Liver (tissue), 9 donors: ENCODE measurements around the gene UNC5A. TPM values are rescaled to one million over a fixed set of nuclear protein-coding genes. Genes with fewer than 3 reads are reported as not detected.

Source experiments
- DNase-seq: peaks from one replicate; pipeline ENCODE4 v3.0.0-alpha.2; 2017; ENCODE audit warnings: low spot score
- H3K27ac ChIP-seq, 2 donors: one replicate each; pipeline ENCODE4 v1.7.0; 2013; ENCODE audit warnings: inconsistent platforms in 2 of 2, low read length in 2 of 2, control low read depth in 1 of 2, low read depth in 1 of 2, mild to moderate bottlenecking in 1 of 2
- H3K27me3 ChIP-seq, 4 donors: one replicate each; pipeline versions ENCODE4 v1.6.1 to v1.7.0; 2013; ENCODE audit warnings: low read length in 3 of 4, inconsistent platforms in 1 of 4, mild to moderate bottlenecking in 1 of 4, moderate library complexity in 1 of 4; ENCODE audit not compliant: control insufficient read depth in 4 of 4, insufficient read depth in 4 of 4
- H3K36me3 ChIP-seq, 4 donors: one replicate each; pipeline versions ENCODE4 v1.6.1 to v1.7.0; 2013; ENCODE audit warnings: low read length in 3 of 4, mild to moderate bottlenecking in 3 of 4, low read depth in 1 of 4, moderate library complexity in 1 of 4; ENCODE audit not compliant: control insufficient read depth in 4 of 4, insufficient read depth in 3 of 4
- H3K4me1 ChIP-seq, 4 donors: one replicate each; pipeline versions ENCODE4 v1.6.1 to v1.7.0; 2013; ENCODE audit warnings: low read length in 3 of 4, mild to moderate bottlenecking in 3 of 4, moderate library complexity in 1 of 4; ENCODE audit not compliant: control insufficient read depth in 4 of 4, insufficient read depth in 4 of 4
- H3K4me3 ChIP-seq, 3 donors: one replicate each; pipeline versions ENCODE4 v1.6.1 to v1.7.0; 2013; ENCODE audit warnings: low read length in 3 of 3, control low read depth in 1 of 3, low read depth in 1 of 3, mild to moderate bottlenecking in 1 of 3
- H3K9ac ChIP-seq, 2 donors: one replicate each; pipeline ENCODE4 v1.7.0; 2013; ENCODE audit warnings: low read length in 2 of 2, mild to moderate bottlenecking in 2 of 2, moderate library complexity in 2 of 2, control low read depth in 1 of 2, low read depth in 1 of 2
- H3K9me3 ChIP-seq, 4 donors: one replicate each; pipeline versions ENCODE4 v1.6.1 to v1.7.0; 2013; ENCODE audit warnings: low read length in 3 of 4; ENCODE audit not compliant: control insufficient read depth in 4 of 4
- EGR1 ChIP-seq, 2 donors: IDR thresholded peaks; 2 replicates each; pipeline ENCODE4 v1.6.1; 2016 to 2018; ENCODE audit warnings: antibody characterized with exemption in 2 of 2, low read depth in 2 of 2
- FOXA1 ChIP-seq: IDR thresholded peaks from 2 replicates; pipeline ENCODE4 v1.6.1; 2016; ENCODE audit warnings: antibody characterized with exemption
- FOXA2 ChIP-seq: IDR thresholded peaks from 2 replicates; pipeline ENCODE4 v1.6.1; 2016; ENCODE audit warnings: antibody characterized with exemption
- GABPA ChIP-seq, 2 donors: IDR thresholded peaks in 1 of 2; conservative IDR thresholded peaks in 1 of 2; 2 replicates each; pipeline ENCODE4 v1.6.1; 2016; ENCODE audit warnings: antibody characterized with exemption in 2 of 2, mild to moderate bottlenecking in 1 of 2, moderate library complexity in 1 of 2
- HNF4A ChIP-seq, 2 donors: conservative IDR thresholded peaks; 2 replicates each; pipeline ENCODE4 v1.6.1; 2016; ENCODE audit warnings: antibody characterized with exemption in 2 of 2, mild to moderate bottlenecking in 2 of 2
- NR2F2 ChIP-seq: IDR thresholded peaks from 2 replicates; pipeline ENCODE4 v1.6.1; 2016; ENCODE audit warnings: antibody characterized with exemption
- RXRA ChIP-seq, 2 donors: IDR thresholded peaks; 2 replicates each; pipeline ENCODE4 v1.6.1; 2017 to 2018; ENCODE audit warnings: antibody characterized with exemption in 2 of 2, mild to moderate bottlenecking in 1 of 2
- SP1 ChIP-seq: IDR thresholded peaks from 2 replicates; pipeline ENCODE4 v1.6.1; 2018; ENCODE audit warnings: antibody characterized with exemption, mild to moderate bottlenecking
- TAF1 ChIP-seq: conservative IDR thresholded peaks from 2 replicates; pipeline ENCODE4 v1.6.1; 2016; ENCODE audit warnings: antibody characterized with exemption, mild to moderate bottlenecking
- YY1 ChIP-seq: IDR thresholded peaks from 2 replicates; pipeline ENCODE4 v1.6.1; 2016; ENCODE audit warnings: antibody characterized with exemption, mild to moderate bottlenecking
- WGBS: extraction: QIAGEN DNeasy Blood & Tissue Kit; methylation state at CpG from one replicate; pipeline ENCODE4 v1.1.7; 2013; 5-methylcytosine and 5-hydroxymethylcytosine counted together
- polyA plus RNA-seq, 2 donors: library from polyadenylated mRNA; stranded (reverse) in 1 of 2; unstranded in 1 of 2; fragments of 200-250 nt in 1 of 2; fragments of >200 nt in 1 of 2; fragmentation: Nextera tagmentation in 1 of 2; extraction: Ambion mirVana in 1 of 2; gene quantifications; one replicate each; pipeline versions ENCODE4 v1.2.1 to v1.2.3, GENCODE V29; 2013 to 2015
- total RNA-seq, 2 donors: library from RNA; depleted of rRNA; stranded (reverse); fragments of >200 nt; gene quantifications; one replicate each; pipeline ENCODE4 v1.2.3, GENCODE V29; 2014
- TF ChIP-seq, protein P1 (sequence below): IDR thresholded peaks from 2 replicates; pipeline ENCODE4 v1.6.1; 2016; ENCODE audit warnings: antibody characterized with exemption, mild to moderate bottlenecking
- TF ChIP-seq, protein P2 (sequence below): IDR thresholded peaks from 2 replicates; pipeline ENCODE4 v1.6.1; 2016; ENCODE audit warnings: antibody characterized with exemption
- TF ChIP-seq, protein P3 (sequence below): IDR thresholded peaks from 2 replicates; pipeline ENCODE4 v1.6.1; 2016; ENCODE audit warnings: antibody characterized with exemption
- TF ChIP-seq, protein P4 (sequence below): IDR thresholded peaks from 2 replicates; pipeline ENCODE4 v1.6.1; 2016; ENCODE audit warnings: antibody characterized with exemption
- donor health status: healthy.
- donor health status: healthy.
- donor health status: healthy.
- donor health status: healthy.
- donor health status: healthy.

UNC5A gene
- total and polyA plus RNA-seq, 4 donors = under 0.01 to 0.07 (median 0.03) TPM; not detected in 1

DNA sequence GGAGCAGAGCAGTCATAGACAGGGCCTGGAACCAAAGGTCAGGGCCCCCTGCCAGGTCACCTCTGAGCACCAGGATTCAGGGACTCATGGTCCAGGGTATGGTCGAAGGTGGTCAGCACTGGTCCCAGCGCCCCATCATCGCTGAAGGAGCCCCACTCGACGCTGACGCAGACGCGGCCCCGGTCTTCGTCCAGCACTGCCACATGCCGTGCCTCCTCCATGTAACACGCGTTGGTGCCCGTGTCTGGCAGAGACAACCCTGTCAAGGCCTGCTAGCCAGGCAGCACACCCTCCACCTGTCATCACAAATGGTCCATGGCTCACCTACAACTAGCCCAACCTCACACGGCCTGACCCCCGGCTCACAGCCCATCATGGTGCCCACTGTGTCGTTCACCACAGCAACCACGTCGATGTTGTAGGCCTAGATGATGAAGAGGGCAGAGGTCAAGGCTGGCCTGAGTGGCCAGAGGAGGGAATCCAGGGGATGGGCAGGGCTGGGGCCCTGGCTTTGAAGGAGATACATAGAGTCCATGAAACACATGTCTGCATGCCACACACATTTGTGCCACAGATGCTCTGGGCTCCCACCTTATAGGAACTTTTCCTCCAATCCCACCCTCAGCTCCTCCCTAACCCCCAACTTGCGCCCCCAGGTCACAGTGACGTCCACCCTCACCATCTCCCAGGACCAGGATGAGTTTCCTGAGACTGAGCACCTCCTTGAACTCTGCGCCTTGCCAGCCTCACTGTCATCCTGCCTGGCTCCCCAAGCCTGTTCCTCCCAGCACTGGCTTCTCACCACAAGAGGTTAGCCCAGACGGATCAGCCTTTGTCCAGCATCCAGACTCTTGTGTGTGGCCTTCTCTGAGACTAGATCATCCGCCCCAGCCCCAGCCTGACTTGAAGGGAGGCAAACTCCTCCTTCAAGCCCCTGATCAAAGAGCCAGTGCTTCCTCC lies 79.2 kb downstream of the UNC5A start:
- Histone ChIP-seq H3K4me3 (no peak overlapping the region), H3K4me1 (no peaks in the 10 kb centered on the region), H3K27ac (no peak overlapping the region), H3K27me3 (no peaks in the 10 kb centered on the region), H3K9ac (no peak overlapping the region), H3K9me3 (no peaks in the 10 kb centered on the region), H3K36me3 (no peaks in the 10 kb centered on the region)
- TF ChIP-seq, protein P1, sequence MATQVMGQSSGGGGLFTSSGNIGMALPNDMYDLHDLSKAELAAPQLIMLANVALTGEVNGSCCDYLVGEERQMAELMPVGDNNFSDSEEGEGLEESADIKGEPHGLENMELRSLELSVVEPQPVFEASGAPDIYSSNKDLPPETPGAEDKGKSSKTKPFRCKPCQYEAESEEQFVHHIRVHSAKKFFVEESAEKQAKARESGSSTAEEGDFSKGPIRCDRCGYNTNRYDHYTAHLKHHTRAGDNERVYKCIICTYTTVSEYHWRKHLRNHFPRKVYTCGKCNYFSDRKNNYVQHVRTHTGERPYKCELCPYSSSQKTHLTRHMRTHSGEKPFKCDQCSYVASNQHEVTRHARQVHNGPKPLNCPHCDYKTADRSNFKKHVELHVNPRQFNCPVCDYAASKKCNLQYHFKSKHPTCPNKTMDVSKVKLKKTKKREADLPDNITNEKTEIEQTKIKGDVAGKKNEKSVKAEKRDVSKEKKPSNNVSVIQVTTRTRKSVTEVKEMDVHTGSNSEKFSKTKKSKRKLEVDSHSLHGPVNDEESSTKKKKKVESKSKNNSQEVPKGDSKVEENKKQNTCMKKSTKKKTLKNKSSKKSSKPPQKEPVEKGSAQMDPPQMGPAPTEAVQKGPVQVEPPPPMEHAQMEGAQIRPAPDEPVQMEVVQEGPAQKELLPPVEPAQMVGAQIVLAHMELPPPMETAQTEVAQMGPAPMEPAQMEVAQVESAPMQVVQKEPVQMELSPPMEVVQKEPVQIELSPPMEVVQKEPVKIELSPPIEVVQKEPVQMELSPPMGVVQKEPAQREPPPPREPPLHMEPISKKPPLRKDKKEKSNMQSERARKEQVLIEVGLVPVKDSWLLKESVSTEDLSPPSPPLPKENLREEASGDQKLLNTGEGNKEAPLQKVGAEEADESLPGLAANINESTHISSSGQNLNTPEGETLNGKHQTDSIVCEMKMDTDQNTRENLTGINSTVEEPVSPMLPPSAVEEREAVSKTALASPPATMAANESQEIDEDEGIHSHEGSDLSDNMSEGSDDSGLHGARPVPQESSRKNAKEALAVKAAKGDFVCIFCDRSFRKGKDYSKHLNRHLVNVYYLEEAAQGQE = no peak
- TF ChIP-seq, protein P2, sequence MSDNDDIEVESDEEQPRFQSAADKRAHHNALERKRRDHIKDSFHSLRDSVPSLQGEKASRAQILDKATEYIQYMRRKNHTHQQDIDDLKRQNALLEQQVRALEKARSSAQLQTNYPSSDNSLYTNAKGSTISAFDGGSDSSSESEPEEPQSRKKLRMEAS = no peak
- TF ChIP-seq GABPA (IDR thresholded peaks at IDR 0.05 in 1 of 2, conservative IDR thresholded peaks at IDR 0.05 in 1 of 2) (no peak), RXRA (IDR thresholded peaks at IDR 0.05) (no peak), HNF4A (conservative IDR thresholded peaks at IDR 0.05) (no peak), FOXA1 (no peak), SP1 (no peak), TAF1 (no peak)
- TF ChIP-seq, protein P3, sequence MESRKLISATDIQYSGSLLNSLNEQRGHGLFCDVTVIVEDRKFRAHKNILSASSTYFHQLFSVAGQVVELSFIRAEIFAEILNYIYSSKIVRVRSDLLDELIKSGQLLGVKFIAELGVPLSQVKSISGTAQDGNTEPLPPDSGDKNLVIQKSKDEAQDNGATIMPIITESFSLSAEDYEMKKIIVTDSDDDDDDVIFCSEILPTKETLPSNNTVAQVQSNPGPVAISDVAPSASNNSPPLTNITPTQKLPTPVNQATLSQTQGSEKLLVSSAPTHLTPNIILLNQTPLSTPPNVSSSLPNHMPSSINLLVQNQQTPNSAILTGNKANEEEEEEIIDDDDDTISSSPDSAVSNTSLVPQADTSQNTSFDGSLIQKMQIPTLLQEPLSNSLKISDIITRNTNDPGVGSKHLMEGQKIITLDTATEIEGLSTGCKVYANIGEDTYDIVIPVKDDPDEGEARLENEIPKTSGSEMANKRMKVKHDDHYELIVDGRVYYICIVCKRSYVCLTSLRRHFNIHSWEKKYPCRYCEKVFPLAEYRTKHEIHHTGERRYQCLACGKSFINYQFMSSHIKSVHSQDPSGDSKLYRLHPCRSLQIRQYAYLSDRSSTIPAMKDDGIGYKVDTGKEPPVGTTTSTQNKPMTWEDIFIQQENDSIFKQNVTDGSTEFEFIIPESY = no peak
- WGBS = 92% methylated on average over 24 of the region's 24 CpGs
- DNase-seq = no peak

DNA sequence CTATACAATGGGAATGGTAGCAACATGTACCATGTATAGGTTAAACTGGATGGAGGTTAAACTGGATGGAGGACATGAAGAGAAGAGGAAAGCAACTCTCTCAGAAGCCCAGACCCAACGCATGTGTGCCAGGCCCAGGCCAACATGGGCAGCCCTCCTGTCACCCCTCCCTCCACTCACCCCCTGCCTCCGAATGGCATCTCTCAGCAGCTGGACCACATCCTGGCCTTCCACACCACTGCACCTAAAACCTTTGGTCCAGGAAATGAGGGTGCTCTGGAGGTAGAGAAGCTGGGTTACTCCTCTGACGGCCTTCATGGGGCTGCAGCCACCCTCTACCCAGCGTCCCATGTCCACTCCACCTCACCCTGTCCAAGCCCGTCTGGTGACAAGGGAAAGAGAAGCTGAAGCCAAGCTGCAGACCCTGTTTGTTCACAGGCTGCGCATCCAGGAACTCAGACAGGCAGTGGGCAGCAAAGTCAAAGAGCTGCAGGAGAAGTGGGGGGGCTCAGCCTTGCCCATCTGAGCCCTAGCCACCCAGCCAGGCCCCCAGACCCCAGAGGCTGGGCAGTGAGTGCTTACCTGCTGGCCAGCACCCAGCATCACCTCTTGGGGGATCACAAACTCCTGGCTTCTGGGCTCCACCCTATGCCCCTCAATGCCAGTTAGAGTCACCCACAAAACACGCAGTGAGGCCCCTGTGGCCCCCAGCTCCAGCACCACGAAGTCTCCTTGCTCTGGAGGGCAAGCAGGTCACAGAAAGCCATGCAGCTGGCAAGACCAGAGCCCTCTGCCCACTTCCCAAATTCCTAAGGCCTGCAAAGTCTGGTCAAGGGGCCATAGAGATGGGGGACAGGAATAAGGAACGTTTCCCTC lies 80.3 kb downstream of the UNC5A start:
- Histone ChIP-seq H3K9me3 (no peaks in the 10 kb centered on the region), H3K36me3 (no peaks in the 10 kb centered on the region), H3K27ac (no peak overlapping the region), H3K27me3 (no peaks in the 10 kb centered on the region), H3K4me3 (no peak overlapping the region), H3K4me1 (no peaks in the 10 kb centered on the region), H3K9ac (no peak overlapping the region)
- no peak for DNase-seq
- 81% methylated on average over 9 of the region's 9 CpGs for WGBS
- TF ChIP-seq SP1 = no peak
- no peak for TF ChIP-seq EGR1 (IDR thresholded peaks at IDR 0.05; ENCODE audit: low read depth in 2 of 2)
- TF ChIP-seq YY1 = no peak
- no peak for TF ChIP-seq TAF1
- no peak for TF ChIP-seq FOXA1
- no peak for TF ChIP-seq FOXA2
- no peak for TF ChIP-seq HNF4A (conservative IDR thresholded peaks at IDR 0.05)
- TF ChIP-seq, protein P1 = no peak
- TF ChIP-seq NR2F2 = no peak
- TF ChIP-seq, protein P4, sequence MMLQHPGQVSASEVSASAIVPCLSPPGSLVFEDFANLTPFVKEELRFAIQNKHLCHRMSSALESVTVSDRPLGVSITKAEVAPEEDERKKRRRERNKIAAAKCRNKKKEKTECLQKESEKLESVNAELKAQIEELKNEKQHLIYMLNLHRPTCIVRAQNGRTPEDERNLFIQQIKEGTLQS = no peak
- TF ChIP-seq, protein P3 = no peak
- no peak for TF ChIP-seq RXRA (IDR thresholded peaks at IDR 0.05)
